ENCODE results near the gene BTNL2.
A peak's percentile ranks its signal among the peaks of the same experiment; 100 is the strongest.
"Not testable (repeated sequence)": the region's sequence is repeated elsewhere in the genome, so short reads cannot be mapped to it uniquely, and the experiment has no call there.

Gene BTNL2, protein sequence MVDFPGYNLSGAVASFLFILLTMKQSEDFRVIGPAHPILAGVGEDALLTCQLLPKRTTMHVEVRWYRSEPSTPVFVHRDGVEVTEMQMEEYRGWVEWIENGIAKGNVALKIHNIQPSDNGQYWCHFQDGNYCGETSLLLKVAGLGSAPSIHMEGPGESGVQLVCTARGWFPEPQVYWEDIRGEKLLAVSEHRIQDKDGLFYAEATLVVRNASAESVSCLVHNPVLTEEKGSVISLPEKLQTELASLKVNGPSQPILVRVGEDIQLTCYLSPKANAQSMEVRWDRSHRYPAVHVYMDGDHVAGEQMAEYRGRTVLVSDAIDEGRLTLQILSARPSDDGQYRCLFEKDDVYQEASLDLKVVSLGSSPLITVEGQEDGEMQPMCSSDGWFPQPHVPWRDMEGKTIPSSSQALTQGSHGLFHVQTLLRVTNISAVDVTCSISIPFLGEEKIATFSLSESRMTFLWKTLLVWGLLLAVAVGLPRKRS
- 0 reads per million in 2 donors for total RNA-seq

DNA sequence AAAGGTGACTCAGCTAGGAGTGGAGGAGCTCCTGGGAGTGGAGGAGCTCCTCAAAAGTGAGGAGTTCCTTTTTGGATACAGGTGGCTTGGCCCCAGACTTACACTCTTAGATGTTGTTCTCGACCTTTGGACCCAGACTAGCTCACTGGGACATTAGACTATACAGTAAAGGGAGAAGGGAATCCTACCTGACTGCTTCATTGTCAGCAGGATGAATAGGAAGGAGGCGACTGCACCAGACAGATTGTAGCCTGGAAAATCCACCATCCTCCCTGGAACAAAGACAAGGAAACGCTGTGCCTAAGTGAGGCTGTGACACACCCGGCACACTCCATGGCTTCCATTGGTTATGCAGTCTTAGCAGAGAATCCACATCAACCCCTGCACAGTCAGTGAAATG lies at the start of gene BTNL2:
Gene BTNL2, minus strand, starts transcription at position 325 of the 400 bp plus-strand sequence. Its CDS starts 58 bp downstream, at position 267.
- no peak for DNase-seq

DNA sequence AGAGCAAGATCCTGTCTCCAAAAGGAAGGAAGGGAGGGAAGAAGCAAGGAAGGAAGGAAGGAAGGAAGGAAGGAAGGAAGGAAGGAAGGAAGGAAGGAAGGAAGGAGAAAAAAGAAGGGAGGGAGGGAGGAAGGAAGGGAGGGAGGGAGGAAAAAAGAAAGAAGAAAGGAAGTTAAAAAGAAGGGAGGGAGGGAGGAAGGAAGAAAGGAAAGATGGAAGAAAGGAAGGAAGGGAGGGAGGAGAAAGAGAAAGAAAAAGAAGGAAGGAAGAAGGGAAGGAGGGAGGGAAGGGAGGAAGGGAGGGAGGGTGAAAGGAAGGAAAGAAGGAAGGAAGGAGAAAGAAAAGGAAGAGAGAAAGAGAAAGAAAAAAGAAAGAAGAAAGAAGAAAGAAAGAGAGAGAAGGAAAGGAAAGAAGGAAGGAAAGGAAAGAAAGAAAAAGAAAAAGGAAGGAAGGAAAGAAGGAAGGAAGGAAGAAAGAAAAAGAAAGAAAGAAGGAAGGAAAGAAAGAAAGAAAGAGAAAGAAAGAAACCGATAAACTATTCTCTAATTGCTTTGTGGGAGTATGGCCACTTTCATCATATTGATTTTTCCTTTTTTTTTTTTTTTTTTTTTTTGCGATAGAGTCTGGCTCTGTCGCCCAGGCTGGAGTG lies 42.2 kb upstream of the BTNL2 start:
- DNase-seq, result no peak

DNA sequence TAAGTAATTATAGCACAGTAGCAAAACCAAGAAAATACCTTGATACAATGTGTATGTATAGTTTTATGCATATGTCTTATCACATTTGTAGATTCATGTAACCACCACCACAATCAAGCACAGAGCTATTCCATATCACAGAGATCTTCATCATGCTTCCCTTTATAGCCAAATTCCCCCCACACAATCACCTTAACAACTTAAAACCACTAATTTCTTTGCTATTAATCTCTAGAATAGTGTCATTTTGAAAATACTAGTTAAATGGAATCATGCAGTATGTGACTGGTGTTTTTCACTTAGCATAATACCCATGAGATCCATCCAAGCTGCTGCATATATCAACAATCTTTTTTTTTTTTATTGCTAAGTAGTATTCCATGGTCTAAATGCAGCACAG lies 41.0 kb upstream of the BTNL2 start:
- DNase-seq, result no peak

DNA sequence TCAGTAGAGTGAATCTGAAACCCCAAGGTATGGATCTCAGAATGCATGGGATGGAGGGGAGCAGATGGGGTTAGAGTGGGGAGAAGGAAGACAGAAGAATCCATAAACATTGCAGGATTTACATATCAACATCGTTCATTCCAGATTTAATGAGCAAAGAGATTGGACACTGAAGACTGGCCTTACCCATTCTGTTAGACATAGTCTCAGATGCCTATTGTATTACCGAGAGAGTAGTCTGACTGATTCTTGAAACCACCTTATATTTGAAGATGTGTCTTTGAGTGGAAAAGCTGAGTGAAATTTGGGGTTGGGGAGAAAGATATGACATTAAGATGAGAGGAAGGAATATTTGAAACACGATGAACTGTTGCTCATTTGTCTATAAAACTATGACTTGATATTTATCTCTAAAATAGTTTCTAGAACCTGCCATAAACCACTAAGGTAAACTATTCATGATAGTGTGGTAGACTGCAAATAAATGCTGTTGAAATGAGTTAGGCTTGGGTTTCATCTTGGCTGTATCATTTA lies 38.4 kb upstream of the BTNL2 start:
- DNase-seq, result no peak

DNA sequence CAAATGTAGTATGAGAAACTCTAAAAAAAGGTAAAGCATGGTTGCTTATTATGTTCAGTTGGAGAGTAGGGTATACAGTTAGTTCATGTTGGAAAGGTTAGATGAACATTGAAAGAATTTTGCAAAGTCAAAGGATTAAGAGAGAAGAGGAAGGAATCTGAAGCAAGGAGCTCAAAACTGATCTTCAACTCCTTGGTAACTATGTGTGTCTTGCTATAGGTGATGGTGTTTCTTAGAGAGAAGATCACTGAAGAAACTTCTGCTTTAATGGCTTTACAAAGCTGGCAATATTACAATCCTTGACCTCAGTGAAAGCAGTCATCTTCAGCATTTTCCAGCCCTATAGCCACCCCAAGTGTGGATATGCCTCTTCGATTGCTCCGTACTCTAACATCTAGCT lies 37.5 kb upstream of the BTNL2 start:
- DNase-seq, result no peak

DNA sequence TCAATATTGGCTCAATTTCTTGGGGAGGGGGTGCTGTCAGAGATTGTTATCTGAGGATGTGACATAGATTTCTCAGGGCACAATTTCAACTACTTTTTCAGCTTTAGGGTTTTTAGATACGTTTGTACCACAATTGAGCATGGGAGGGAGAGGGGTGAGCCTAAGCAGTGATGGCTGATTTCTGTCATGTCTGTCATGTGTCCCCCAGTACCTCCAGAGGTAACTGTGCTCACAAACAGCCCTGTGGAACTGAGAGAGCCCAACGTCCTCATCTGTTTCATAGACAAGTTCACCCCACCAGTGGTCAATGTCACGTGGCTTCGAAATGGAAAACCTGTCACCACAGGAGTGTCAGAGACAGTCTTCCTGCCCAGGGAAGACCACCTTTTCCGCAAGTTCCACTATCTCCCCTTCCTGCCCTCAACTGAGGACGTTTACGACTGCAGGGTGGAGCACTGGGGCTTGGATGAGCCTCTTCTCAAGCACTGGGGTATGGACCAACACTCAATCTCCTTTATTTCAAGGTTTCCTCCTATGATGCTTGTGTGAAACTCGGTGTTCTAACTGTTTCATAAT lies 36.1 kb upstream of the BTNL2 start:
- no peak for DNase-seq

DNA sequence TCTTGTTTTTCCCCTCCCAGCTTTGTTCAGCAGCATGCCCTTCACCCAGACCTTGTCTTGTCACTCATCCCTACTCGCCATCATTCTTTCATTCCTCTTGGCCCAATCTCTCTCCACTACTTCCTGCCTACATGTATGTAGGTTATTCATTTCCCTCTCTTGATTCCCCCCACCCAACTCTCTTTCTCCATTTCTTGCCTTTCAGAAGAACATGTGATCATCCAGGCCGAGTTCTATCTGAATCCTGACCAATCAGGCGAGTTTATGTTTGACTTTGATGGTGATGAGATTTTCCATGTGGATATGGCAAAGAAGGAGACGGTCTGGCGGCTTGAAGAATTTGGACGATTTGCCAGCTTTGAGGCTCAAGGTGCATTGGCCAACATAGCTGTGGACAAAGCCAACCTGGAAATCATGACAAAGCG lies 35.3 kb upstream of the BTNL2 start:
- no peak for DNase-seq

DNA sequence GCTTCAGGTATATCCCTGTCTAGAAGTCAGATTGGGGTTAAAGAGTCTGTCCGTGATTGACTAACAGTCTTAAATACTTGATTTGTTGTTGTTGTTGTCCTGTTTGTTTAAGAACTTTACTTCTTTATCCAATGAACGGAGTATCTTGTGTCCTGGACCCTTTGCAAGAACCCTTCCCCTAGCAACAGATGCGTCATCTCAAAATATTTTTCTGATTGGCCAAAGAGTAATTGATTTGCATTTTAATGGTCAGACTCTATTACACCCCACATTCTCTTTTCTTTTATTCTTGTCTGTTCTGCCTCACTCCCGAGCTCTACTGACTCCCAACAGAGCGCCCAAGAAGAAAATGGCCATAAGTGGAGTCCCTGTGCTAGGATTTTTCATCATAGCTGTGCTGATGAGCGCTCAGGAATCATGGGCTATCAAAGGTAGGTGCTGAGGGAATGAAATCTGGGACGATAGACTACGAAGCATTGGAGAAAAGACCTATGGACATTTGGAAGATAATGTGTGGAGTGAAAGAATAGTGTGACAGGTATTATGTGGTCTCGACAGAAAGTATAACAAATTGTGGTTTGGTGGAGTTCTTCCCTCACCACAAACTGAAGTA lies 32.7 kb upstream of the BTNL2 start, which contains the start of gene HLA-DRA:
Gene HLA-DRA, plus strand, starts transcription at position 286 of the 613 bp plus-strand sequence. Its CDS starts 64 bp downstream, at position 350.
- DNase-seq, result no peak

DNA sequence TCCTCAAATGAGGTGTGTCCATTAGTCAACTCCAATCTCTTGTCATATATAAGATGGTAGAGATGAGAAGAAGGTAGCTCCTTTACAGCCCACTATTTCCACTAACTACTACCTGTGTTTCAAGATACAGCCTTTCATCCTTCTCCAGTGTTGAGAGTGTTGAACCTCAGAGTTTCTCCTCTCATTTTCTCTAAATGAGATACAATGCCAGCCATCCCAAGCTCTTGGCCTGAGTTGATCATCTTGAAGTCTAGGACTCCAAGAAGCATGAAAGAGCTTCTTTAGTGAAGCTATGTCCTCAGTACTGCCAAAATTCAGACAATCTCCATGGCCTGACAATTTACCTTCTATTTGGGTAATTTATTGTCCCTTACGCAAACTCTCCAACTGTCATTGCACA lies 32.2 kb upstream of the BTNL2 start:
- DNase-seq, result no peak

DNA sequence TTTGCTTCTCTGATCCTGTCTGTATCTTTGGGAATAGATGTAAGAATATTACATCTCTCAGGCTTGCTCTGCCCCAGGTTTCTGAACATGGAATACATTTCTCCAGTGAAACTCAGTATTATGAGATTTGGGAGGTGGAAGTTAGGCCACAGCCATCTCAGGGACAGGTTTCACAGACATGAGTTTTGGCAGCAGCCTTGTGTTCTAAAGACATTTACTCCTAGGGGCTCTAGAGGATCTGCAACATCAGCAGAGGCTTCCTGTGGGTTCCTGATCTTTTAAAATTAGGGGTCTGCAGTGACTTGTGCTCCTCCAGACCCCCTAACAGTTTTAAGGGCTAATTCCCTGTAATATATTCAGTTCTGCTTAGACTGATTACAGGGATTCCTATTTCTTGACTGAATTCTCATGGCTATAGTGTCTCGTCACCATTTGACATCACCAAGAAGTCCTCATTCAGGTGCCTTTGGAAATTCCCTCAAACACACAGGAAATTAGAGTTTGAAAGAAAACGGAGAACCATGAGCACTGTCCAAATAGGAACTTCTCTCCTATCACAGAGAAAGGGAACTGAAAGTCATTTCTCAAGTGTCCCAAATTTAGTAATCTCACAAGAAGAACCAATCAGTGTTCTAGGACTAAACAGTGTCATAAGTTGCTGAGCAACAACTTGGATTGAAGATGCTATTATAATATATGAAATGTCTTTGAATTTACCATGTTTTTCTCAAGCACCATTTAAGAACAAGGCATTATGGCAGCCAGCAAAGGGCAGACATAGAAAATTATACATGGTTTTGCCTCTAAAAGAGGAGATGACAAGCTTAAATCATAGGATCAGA lies 30.2 kb upstream of the BTNL2 start:
- no peak for DNase-seq

DNA sequence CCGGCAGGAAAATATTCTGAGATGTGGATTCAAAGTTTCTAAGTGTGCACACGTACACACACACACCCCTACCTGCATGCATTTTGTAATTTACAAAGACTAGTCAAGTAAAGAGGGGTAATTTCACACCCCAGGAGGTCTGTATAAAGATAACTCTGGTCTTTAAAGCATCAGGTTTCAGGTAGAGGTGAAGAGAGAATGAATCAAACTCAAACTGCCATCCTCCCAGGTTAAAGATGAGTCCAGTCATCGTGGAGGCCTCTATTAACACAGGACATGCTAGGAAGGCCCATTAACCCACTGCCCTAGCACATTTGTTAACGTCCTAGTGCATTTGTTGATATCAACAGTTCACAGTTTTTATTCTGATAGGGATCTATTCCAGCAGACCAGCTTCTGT lies 29.2 kb upstream of the BTNL2 start:
- DNase-seq, result no peak

DNA sequence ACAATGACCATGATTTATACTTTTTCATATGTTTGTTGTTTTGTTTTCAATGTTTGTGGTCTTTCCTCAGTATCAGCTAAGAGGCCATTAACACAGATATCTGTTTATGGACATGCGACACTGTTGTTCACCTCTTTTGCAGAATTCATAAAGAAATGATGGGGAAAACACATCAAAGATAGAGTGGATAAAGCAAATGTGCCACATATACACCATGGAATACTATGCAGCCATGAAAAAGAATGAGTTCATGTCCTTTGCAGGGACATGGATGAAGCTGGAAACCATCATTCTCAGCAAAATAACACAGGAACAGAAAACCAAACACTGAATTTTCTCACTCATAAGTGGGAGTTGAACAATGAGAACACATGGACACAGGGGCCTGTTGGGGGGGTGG lies 27.0 kb upstream of the BTNL2 start:
- DNase-seq, result not testable (repeated sequence)

DNA sequence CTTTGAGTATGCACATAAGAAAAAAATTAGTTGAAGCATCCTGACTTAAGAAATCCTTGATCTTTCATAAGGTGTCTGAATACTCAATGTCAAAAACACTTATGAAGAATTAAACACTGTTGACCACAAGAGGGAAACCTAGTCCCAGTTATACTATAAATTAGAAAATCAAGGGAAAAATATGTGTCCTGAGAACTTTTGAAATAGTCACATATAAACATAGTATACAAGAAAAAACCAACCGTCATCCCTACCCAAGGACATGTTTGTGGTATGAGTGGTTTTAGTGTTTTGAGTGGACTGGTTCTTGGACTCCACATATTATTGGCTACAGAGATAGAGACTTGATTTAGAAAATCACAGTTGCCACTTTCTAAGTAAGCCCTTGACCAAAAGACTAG lies 25.1 kb upstream of the BTNL2 start:
- DNase-seq, result no peak

DNA sequence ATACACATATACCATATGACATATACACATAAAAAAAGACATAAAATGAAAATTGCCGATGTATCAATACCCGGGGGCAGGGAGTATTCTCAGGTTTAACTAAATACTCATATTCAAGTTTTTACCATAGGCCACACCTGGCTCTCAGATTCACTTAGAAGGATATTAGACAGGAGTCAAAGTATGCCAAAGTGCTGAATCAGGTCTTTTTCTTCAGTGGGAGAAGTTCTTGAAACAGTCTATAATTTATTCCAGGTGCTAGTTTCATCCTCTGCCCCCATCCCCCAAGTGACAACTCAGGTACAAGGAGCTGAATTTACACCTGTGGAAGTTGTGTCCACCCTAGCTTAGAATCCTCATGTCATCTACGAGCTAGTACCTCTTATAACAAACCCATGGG lies 24.2 kb upstream of the BTNL2 start:
- DNase-seq, result no peak

DNA sequence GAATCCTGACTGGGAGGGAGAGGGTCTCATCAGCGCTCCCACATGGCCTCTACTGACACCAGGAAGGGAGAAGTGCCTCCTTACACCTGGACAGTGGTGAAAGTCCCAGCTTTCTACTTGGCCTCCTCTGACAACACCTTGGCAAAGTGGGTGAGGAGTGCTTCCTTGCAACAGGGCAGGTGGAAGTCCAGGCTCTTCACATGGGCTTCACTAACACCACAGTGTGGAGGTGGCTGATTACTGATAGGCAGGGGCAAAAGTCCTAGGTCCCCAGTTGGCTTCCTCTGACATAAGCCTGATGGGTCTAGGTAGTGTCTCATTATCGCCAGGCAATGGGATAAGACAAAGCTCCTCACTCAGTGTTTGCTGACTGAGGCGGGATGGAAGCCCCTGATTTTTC lies 23.2 kb upstream of the BTNL2 start:
- no peak for DNase-seq

DNA sequence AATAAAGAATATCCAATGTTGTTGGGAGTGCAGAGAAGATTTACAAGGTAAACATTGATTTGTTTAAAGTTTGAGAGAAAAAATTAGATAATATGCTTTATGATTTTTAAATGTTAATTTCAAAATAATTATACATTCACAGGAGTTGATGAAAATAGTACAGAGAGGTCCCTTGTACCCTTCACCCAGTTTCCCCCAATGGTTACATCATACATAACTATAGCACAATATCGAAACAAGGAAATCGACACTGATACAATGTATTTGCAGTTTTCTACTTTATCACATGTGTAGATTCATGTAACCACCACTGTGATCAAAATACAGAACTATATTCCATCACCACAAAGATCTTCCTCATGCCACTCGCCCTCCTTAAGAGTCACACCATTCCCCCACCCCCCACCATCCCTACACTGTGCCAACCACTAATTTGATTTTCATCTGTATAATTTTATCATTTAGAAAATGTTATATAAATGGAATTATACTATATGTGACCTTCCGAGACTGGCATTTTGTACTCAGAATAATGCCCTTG lies 21.0 kb upstream of the BTNL2 start:
- no peak for DNase-seq

DNA sequence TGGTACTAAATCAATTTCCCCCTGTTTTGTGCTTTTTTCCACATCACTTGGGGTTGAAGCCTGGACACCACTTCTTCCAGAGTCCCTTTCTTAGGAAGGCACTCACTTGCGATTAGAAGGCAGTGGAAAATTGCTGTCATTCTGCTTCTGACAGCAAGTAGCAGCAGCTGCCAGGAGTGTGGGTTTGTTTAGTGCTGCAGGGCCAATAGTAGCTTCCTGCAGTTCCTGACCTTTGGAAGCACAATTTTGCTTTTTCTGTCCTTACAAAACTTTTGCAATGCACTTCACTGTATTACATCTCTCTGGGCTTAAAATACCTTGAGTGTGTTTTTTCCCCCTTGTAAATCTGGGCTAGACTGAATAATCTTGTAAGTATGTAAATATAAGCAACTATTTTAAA lies 20.2 kb upstream of the BTNL2 start:
- DNase-seq, result no peak

DNA sequence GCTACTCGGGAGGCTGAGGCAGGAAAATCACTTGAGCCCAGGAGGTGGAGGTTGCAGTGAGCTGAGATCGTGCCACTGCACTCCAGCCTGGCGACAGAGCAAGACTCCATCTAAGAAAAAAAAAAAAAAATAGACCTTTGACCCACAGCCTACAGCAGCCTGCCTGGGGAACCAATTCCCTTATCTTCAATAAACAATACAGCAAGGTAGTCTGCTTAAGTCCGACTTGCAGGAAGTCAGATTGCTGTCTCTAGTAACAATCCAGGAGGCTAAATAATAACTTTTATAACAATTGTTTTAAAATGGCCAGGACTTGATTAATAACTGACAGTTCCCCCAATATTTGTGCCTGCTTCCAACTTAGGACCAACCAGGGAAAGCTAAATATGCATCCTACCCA lies 19.4 kb upstream of the BTNL2 start:
- DNase-seq, result no peak

DNA sequence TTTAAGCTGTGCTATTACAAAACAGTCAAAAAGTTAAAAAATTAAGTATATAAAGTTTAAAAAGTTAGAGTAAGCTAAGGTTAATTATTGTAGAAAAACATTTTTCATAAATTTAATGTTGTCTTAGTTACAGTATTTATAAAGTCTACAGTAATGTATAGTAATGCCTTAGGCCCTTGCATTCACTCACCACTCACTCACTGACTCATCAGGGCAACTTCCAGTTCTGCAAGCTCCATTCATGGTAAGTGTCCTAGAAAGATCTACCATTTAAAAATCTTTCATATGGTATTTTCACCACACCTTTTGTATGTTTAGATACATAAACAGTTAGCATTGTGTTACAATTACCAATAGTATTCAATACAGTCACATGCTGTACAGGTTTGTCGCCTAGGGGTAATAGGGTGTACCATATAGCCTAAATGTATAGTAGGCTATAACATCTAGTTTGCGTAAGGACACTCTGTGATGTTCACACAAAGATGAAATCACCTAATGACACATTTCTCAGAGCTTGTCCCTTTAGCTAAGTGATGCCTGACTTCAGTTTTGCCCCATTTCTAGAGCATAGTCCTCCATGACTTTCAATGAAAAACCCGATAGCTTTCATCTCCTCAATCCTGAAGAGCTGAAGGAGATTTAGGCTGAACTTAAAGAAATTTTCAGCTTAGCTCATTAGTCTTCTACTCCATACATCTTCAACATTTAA lies 17.8 kb upstream of the BTNL2 start:
- no peak for DNase-seq

DNA sequence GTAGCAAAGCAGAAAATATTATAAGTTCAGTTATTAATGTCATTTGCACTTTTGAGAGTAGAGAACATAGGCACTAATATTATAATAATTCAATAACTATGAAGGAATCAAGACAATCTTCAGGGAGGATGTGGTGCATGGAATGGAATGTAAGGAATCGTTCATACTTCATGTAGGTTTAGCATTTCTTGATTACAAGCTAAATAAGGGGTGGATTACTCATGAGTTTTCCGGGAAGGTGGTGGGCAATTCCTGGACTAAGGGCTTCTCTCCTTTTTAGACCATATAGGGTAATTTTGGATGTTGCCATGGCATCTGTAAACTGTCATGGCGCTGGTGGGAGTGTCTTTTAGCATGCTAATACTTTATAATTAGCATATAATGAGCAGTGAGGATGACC lies 9.1 kb upstream of the BTNL2 start:
- no peak for DNase-seq

DNA sequence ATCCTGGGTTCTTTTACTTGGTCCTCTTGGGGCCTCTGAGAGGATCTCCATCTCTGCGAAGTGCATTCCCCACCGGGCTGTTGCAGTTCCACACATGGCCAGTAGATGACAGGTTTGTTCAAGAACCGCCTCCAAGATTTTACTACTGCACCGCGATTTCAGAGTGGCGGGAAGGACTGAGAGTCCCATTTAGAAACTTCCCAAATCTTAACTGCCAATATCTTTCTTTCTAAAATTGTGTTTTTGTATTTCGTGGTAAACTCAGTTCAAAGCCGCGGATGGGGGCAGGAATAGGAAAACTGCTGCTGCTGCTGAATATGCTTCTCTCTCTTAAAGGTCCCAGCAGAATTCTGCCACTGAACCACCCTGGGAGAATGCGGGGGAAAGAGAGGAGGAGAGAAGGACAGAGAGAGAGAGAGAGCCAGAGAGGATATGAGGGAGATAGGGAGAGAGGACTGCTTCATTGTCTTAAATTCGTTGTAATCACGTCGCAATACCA lies 8.6 kb upstream of the BTNL2 start:
- peak; percentile 69 for DNase-seq

All from T-helper 9 cell (primary cell).